Activated naive CD4-positive, alpha-beta T cell treated with anti-CD3 and anti-CD28 coated beads, Interleukin-2, amount 10 ng/mL, durations not matched to agents 7 days and 5 days (primary cell): ENCODE data around the gene LGALS14.
A peak's percentile ranks its signal among the peaks of the same experiment; 100 is the strongest.
"Not testable (repeated sequence)": the region's sequence is repeated elsewhere in the genome, so short reads cannot be mapped to it uniquely, and the experiment has no call there.

Source experiments
- CTCF ChIA-PET: fragments of 350-600 bp; sonication (Branson Sonifier 250); formaldehyde crosslinking; loops from one replicate; lab custom pipeline; 2021; ENCODE audit warnings: antibody characterized with exemption; lab: Charles Lee
- DNase-seq: peaks from one replicate; pipeline ENCODE4 v3.0.0-alpha.2; 2020
- H3K27ac Mint-ChIP-seq: one replicate; pipeline ENCODE4 v1.8.0; 2021; ENCODE audit warnings: mild to moderate bottlenecking, moderate library complexity, mixed read lengths
- H3K27me3 Mint-ChIP-seq: one replicate; pipeline ENCODE4 v1.8.0; 2021; ENCODE audit warnings: mild to moderate bottlenecking, mixed read lengths
- H3K36me3 Mint-ChIP-seq: one replicate; pipeline ENCODE4 v1.8.0; 2021; ENCODE audit warnings: mixed read lengths
- H3K4me1 Mint-ChIP-seq: one replicate; pipeline ENCODE4 v1.8.0; 2021; ENCODE audit warnings: mixed read lengths
- H3K4me3 Mint-ChIP-seq: one replicate; pipeline ENCODE4 v1.8.0; 2021; ENCODE audit warnings: mild to moderate bottlenecking, moderate library complexity, mixed read lengths
- H3K9me3 Mint-ChIP-seq: one replicate; pipeline ENCODE4 v1.8.0; 2021; ENCODE audit warnings: mixed read lengths

The LGALS14 gene, protein sequence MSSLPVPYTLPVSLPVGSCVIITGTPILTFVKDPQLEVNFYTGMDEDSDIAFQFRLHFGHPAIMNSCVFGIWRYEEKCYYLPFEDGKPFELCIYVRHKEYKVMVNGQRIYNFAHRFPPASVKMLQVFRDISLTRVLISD

DNA sequence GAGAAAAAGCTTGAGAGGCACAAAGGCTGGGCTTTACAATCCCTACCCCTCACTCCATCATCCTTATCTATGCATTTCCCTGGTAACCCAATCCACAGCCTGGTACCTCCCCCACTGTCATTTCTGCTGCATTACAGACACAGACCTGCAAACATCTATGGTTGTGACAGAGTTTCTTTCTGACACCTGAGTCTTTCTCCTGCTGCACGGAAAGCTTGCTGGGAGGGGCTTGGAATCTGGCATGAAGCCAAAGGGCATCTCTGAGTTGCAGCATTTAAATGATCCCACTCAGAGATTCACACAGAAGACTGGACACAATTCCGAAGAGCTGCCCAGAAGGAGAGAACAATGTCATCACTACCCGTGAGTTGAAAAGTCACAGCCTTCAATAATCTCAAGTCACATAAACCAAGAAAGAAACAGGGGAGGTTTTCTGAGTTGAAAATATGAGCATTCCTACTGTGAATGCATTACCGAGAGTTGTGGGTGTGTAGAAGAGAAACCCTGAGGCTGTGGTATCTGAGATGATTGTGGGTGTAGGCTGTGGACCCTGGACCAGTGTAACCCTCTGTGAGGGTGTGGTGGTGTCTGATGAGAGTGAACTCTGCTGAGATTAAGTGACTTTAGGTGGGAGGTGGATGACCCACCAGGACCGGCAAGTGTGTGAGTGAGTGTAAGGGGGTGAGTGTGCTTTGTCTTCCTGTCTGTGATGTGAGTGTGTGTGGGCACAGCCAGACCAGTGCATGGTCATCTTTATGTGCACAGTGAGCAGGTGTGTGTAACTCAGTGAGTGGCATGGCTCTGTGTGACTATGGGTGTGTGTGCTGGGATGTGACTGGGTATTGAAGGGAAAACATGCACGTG is at the start of gene LGALS14:
Gene LGALS14 (plus strand): TSS at position 301 of the 864 bp plus-strand sequence. CDS start 48 bp downstream, at position 349.
- Mint-ChIP-seq H3K27me3 (peaks cover 11% of the 10 kb centered on the region), H3K4me3 (no peak within 1 kb of the TSS), H3K4me1 (peaks cover 34% of the 10 kb centered on the region), H3K27ac (peak within 1 kb of the TSS; percentile 86), H3K9me3 (peaks cover 11% of the 10 kb centered on the region), H3K36me3 (peaks cover 17% of the 10 kb centered on the region)
- DNase-seq, result no peak
- CTCF ChIA-PET, result no interaction called here

DNA sequence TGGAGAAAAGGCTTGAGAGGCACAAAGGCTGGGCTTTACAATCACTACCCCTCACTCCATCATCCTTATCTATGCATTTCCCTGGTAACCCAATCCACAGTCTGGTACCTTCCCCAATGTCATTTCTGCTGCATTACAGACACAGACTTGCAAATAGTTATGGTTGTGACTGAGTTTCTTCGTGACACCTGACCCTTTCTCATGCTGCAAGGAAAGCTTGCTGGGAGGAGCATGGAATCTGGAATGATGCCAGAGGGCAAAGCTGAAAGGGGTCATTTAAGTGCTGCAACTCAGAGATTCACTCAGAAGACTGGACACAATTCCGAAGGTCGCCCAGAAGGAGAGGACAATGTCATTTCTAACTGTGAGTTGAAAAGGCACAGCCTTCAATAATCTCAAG is 48.7 kb upstream of the LGALS14 start, which contains the start of gene LGALS16:
Gene LGALS16 (plus strand): TSS at position 301 of the 400 bp plus-strand sequence. CDS start 49 bp downstream, at position 350.
- CTCF ChIA-PET, result no interaction called here
- H3K27me3 Mint-ChIP-seq, result peaks cover 17% of the 10 kb centered on the region
- H3K4me3 Mint-ChIP-seq, result no peak within 1 kb of the TSS
- H3K9me3 Mint-ChIP-seq, result no peaks in the 10 kb centered on the region
- H3K27ac Mint-ChIP-seq, result no peak within 1 kb of the TSS
- H3K4me1 Mint-ChIP-seq, result no peaks in the 10 kb centered on the region
- no peak for DNase-seq
- no peaks in the 10 kb centered on the region for H3K36me3 Mint-ChIP-seq

DNA sequence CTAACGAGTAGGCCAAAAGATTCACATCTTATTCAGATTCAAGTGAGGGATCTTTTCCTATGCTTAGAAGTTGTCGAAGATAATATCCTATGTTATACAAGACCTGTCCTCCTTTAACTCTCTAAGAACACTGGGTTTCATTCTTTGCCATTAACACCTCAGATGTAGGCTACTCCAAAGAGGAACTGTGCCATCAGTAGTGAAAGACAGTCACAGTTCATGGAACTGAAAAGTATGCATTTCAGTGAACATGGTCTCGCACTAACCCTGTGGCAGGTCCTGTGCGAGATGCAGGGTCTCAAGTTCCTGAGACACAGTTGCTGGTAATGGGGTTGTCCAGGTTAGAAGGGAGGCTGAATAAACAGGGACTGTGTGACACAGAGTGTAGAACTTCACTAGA is 44.5 kb upstream of the LGALS14 start:
- H3K4me1 Mint-ChIP-seq, result no peaks in the 10 kb centered on the region
- H3K4me3 Mint-ChIP-seq, result no peak overlapping the region
- no peaks in the 10 kb centered on the region for H3K9me3 Mint-ChIP-seq
- H3K27me3 Mint-ChIP-seq, result peaks cover 11% of the 10 kb centered on the region
- DNase-seq, result no peak
- no peaks in the 10 kb centered on the region for H3K36me3 Mint-ChIP-seq
- CTCF ChIA-PET, result no interaction called here
- no peak overlapping the region for H3K27ac Mint-ChIP-seq

DNA sequence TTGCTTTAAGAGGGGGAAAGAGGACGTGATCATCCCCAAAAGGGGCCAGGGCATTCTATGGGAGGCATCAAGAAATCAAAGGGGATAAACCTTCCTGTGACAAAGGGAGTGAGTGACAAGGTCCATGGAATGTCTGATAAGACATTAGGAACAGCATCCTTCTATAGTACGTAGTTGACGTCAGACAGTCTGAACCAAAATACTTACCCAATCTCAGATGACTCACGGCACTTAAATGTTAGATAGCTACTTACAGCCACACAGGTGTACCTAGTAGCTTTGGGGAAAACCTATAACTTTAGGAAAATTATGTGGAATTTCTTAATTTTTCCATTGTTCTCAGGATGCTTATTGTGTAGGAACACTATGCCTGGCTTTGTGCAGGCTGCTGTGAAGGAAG is 43.6 kb upstream of the LGALS14 start:
- peaks cover 12% of the 10 kb centered on the region for H3K27me3 Mint-ChIP-seq
- no peaks in the 10 kb centered on the region for H3K36me3 Mint-ChIP-seq
- H3K4me3 Mint-ChIP-seq, result no peak overlapping the region
- peaks cover 5% of the 10 kb centered on the region for H3K9me3 Mint-ChIP-seq
- no peak overlapping the region for H3K27ac Mint-ChIP-seq
- CTCF ChIA-PET, result no interaction called here
- DNase-seq, result no peak
- H3K4me1 Mint-ChIP-seq, result no peaks in the 10 kb centered on the region

DNA sequence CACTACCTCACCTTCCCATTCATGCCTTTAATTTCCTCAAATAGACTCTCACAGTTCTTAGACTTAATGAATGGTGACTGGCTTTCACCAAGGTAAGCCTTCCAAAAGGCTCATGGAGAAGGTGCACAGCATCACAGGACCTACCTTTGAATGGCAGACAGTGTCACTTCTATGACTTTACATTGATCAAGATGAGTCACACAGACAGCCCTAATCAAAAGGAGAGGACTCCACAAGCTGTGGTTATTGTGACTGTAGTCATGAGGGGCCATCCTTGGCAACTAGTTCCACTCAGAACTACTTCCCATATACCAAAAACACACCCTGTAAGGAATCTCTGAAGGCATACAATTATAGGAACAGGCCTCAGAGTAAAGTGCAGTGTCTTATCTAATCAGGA is 42.7 kb upstream of the LGALS14 start:
- H3K4me3 Mint-ChIP-seq, result no peak overlapping the region
- CTCF ChIA-PET, result no interaction called here
- peaks cover 17% of the 10 kb centered on the region for H3K27me3 Mint-ChIP-seq
- no peaks in the 10 kb centered on the region for H3K36me3 Mint-ChIP-seq
- peaks cover 14% of the 10 kb centered on the region for H3K9me3 Mint-ChIP-seq
- no peak overlapping the region for H3K27ac Mint-ChIP-seq
- no peaks in the 10 kb centered on the region for H3K4me1 Mint-ChIP-seq
- DNase-seq, result no peak

DNA sequence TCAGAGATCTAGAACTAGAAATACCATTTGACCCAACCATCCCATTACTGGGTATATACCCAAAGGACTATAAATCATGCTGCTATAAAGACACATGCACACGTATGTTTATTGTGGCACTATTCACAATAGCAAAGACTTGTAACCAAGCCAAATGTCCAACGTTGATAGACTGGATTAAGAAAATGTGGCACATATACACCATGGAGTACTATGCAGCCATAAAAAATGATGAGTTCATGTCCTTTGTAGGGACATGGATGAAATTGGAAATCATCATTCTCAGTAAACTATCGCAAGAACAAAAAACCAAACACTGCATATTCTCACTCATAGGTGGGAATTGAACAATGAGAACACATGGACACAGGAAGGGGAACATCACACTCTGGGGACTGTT is 34.4 kb upstream of the LGALS14 start:
- not testable (repeated sequence) for H3K36me3 Mint-ChIP-seq, H3K4me3 Mint-ChIP-seq, H3K27ac Mint-ChIP-seq, DNase-seq
- CTCF ChIA-PET, result interaction anchor here (0.8 kb wide), 1 partner anchor 85 kb away, joined by 3 read pairs; no protein-coding TSS in a partner anchor
- Mint-ChIP-seq H3K9me3 (peaks cover 14% of the 10 kb centered on the region), H3K4me1 (peaks cover 22% of the 10 kb centered on the region), H3K27me3 (peaks cover 10% of the 10 kb centered on the region)

DNA sequence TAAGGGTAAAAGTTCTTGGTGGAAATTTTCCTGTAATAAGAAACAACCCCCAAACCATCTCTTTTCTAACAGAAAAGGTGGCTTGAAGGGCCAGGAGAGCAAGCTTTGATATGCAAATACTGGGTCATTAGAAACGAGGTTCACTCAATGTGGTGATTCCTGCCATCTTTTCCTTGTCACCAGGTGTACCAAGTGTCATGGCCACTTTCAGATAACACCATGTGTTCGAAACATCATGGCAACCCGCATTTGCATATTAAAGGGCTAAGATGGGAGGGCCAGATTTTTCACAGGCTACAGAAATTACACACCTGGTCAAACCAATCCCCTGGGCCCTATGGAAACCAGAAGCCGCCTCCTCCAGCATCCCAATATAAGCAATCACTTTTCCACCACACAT is 33.3 kb upstream of the LGALS14 start:
- no peak overlapping the region for H3K4me3 Mint-ChIP-seq
- DNase-seq, result no peak
- peaks cover 31% of the 10 kb centered on the region for H3K4me1 Mint-ChIP-seq
- CTCF ChIA-PET, result interaction anchor here (2.3 to 6.2 kb wide), 4 partner anchors 118 to 230 kb away, joined by 15 to 88 read pairs (median 48); partner anchors contain the start of gene FBL
- no peak overlapping the region for H3K27ac Mint-ChIP-seq
- H3K36me3 Mint-ChIP-seq, result no peaks in the 10 kb centered on the region
- H3K9me3 Mint-ChIP-seq, result peaks cover 6% of the 10 kb centered on the region
- H3K27me3 Mint-ChIP-seq, result peaks cover 6% of the 10 kb centered on the region

DNA sequence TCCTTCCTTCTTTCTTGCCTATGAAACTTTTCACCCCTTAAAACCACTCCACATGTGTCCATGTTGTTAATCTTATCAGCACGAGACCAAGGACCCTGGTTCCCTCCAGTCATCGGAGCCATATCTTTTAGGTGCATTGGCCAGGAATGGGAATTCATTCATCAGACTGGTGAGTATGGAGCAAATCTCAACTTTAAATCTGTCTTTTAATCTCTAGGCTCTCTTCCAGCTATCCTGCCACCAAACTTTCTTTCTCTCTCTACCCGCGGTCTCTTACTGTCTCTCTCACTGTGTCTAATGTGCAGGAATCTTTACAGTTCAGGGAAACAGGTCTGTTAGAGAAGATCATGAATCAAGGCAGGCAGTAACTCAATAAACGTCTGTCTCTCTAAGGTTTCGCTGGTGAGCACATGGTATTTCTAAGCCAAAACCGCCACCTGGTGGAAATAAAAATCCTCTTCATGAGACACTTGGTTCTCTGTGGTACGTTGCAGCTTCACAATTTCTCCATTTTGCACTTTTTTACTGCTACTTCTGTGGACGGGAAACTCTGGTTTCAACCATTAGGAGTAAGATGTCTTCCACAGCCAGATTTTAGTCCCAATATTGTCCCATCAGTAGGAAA is 32.4 kb upstream of the LGALS14 start:
- peak; percentile 65 for DNase-seq
- Mint-ChIP-seq H3K27me3 (peaks cover 4% of the 10 kb centered on the region), H3K36me3 (no peaks in the 10 kb centered on the region)

DNA sequence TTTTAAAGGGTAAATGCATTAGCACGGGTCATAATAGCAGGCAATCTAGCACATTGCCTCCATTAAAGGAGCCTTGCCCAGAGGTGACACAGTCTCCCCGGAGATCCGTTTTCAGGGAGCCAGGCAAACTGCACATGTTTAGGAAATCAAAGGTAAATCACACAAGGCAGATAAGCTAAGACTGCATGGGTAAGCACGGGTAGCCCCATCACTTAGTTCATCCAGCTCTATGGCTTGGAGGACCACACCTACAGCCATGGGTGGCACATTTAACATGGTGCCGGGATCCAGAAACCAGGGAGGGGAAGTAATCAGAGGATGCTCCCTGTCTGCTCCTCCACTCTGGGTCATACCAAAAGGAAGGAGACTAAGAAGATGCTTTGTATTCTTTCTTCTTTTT is 31.8 kb upstream of the LGALS14 start:
- CTCF ChIA-PET, result interaction anchor here (0.8 to 6.2 kb wide), 16 partner anchors 35 to 232 kb away, joined by 3 to 88 read pairs (median 6); partner anchors contain the start of genes EID2B and FBL
- peaks cover 4% of the 10 kb centered on the region for H3K27me3 Mint-ChIP-seq
- H3K4me1 Mint-ChIP-seq, result peaks cover 38% of the 10 kb centered on the region
- no peaks in the 10 kb centered on the region for H3K9me3 Mint-ChIP-seq
- H3K36me3 Mint-ChIP-seq, result no peaks in the 10 kb centered on the region
- no peak for DNase-seq
- no peak overlapping the region for H3K4me3 Mint-ChIP-seq
- H3K27ac Mint-ChIP-seq, result no peak overlapping the region

More for the DNA sequence above, 32.4 kb upstream of the LGALS14 start:
- no peaks in the 10 kb centered on the region for H3K9me3 Mint-ChIP-seq
- H3K4me3 Mint-ChIP-seq, result no peak overlapping the region
- peaks cover 35% of the 10 kb centered on the region for H3K4me1 Mint-ChIP-seq
- H3K27ac Mint-ChIP-seq, result no peak overlapping the region
- CTCF ChIA-PET, result interaction anchor here (1.0 to 6.2 kb wide), 11 partner anchors 62 to 231 kb away, joined by 3 to 88 read pairs (median 15); partner anchors contain the start of genes EID2B and FBL

DNA sequence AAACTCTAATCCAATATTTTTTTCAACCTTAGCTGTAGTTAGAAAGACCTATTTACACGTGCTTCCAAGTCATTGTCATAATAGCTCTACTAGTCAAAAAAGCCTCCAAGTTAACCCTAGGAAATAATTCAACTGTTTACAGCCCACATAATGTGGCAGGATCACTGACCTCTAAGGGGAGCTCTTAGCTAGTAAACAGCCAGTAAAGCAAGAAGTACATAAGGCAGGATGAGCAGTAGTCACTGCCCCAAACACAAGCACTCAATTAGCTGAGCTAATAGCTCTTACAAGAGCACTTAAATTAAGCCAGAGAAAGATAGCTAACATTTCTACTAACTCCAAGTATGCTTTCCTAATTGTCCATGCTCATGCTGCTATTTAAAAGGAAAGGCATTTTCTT is 30.4 kb upstream of the LGALS14 start:
- not testable (repeated sequence) for H3K27me3 Mint-ChIP-seq, DNase-seq, H3K36me3 Mint-ChIP-seq, H3K27ac Mint-ChIP-seq, H3K4me3 Mint-ChIP-seq, H3K9me3 Mint-ChIP-seq
- peaks cover 50% of the 10 kb centered on the region for H3K4me1 Mint-ChIP-seq
- CTCF ChIA-PET, result interaction anchor here (0.6 to 6.2 kb wide), 13 partner anchors 85 to 483 kb away, joined by 3 to 88 read pairs (median 8); partner anchors contain the start of genes EID2B, FBL and PSMC4

DNA sequence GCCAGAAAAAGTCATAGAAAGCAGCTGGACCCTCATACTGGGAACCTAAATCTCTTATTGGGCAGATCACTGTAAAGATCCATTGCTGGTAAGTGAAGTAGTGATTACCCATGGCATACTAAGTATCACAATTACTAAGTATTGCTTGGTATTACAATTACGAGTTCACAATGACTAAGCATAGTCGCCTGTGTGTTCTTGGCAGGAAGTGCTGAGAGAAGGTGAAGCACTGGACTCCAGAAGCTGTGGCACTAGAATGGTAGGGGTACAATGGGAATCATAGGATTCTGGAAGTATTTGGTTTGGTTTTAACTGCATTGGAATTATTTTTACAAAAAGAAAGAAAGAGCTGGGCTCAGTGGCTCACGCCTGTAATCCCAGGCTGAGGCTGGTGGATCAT is 28.3 kb upstream of the LGALS14 start:
- Mint-ChIP-seq H3K36me3 (no peaks in the 10 kb centered on the region), H3K27me3 (peaks cover 4% of the 10 kb centered on the region)
- CTCF ChIA-PET, result interaction anchor here (1.0 to 6.2 kb wide), 4 partner anchors 89 to 168 kb away, joined by 3 to 88 read pairs (median 42); partner anchors contain the start of gene FBL

DNA sequence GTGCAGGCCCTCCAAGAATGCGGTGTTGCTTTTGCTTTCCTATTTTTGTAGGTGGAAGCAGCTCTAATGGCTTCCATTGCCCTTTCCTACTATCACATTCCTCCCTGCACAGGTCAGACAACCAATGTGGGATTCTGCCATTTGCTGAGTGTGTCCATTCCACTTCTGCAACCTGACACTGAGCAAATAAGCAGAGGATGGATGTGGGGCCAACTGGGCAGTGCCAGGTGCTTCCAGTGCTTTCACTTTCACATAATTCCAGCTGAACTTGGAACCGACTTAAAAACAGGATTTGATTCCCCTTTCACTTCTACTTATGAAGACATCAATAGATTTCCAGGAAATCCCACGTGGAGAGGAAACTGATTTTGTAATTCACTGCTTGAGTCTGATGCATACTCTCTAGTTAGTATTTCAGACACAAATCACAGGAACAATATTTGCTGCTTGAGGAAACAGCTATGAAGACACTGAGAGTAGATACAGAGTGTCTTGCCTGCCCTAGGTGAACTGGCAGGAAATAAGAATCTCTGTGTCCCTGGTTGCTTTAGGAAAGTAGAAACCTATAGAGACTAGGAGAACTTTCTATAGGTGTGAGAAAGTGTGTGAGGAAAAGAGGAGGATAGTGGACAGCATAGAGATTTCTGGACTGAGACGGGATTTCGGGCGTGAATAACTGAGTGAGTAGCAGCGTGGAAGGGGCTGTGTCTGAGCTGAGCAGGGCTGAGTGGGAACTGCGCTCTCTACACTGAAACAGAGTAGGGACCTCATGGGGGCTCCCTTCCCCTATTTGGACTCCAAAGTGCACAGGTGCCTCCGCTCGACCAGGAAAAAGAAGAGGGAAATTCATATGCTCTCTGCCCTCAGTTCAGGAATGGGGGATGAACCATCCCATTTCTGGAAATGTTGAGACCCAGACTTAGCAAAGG is 26.1 kb upstream of the LGALS14 start:
- peaks cover 3% of the 10 kb centered on the region for H3K36me3 Mint-ChIP-seq
- peak overlapping the region; percentile 76 for H3K4me3 Mint-ChIP-seq
- DNase-seq, result no peak
- CTCF ChIA-PET, result interaction anchor here (1.0 kb wide), 1 partner anchor 292 kb away, joined by 3 read pairs; no protein-coding TSS in a partner anchor
- H3K4me1 Mint-ChIP-seq, result peaks cover 60% of the 10 kb centered on the region
- no peaks in the 10 kb centered on the region for H3K9me3 Mint-ChIP-seq
- no peaks in the 10 kb centered on the region for H3K27me3 Mint-ChIP-seq
- peak overlapping the region; percentile 93 for H3K27ac Mint-ChIP-seq

More for the DNA sequence above, 28.3 kb upstream of the LGALS14 start:
- DNase-seq, result no peak
- Mint-ChIP-seq H3K27ac (peak overlapping the region; percentile 38), H3K4me3 (no peak overlapping the region), H3K4me1 (peaks cover 70% of the 10 kb centered on the region), H3K9me3 (no peaks in the 10 kb centered on the region)
